NT2/D1 (cell line): ENCODE results near the gene MFSD11.

Experiments
- SUZ12 ChIP-seq: IDR thresholded peaks from 2 replicates; pipeline ENCODE4 v1.6.1; 2011; ENCODE audit not compliant: insufficient read length, insufficient read depth; ENCODE audit errors: extremely low read depth
- YY1 ChIP-seq: IDR thresholded peaks from 2 replicates; pipeline ENCODE4 v1.6.1; 2011; ENCODE audit not compliant: insufficient read length, insufficient read depth
- ZNF274 ChIP-seq: IDR thresholded peaks from 2 replicates; pipeline ENCODE4 v1.6.1; 2011; ENCODE audit warnings: mild to moderate bottlenecking, low read depth, low read length

DNA sequence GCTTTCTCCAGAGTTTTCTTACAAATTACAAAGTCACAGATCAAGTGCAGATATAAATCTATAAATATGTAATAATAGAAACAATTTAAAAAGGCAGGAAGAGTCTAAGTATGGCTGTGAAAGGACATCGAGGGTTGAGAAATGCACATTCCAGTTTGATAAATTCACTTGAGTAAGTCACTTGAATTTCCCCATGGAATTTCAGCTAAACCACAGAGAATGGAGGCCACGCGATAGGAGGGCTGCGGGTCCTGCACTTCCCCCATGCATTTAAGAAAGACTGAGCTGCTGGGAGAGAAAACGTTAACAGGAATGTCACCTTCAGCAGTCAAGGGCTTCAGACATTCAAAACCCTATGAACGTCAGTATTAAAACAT is 21.1 kb upstream of the MFSD11 start:
- no peak for TF ChIP-seq YY1
- TF ChIP-seq SUZ12, result no peak
- no peak for TF ChIP-seq ZNF274
